Endothelial cell (in vitro differentiated cells): ENCODE measurements around the gene NDC1. TPM values are rescaled to one million over a fixed set of nuclear protein-coding genes. Genes with fewer than 3 reads are reported as not detected.

ENCODE experiments used
- DNase-seq: peaks from one replicate; pipeline ENCODE4 v3.0.0; 2021; ENCODE audit warnings: low spot score
- H3K27ac Mint-ChIP-seq: one replicate; pipeline ENCODE4 v1.8.0; 2021; ENCODE audit warnings: mixed read lengths, inconsistent platforms; ENCODE audit not compliant: unreplicated experiment
- H3K27me3 Mint-ChIP-seq: one replicate; pipeline ENCODE4 v1.8.0; 2021; ENCODE audit warnings: mild to moderate bottlenecking, moderate library complexity, mixed read lengths, inconsistent platforms; ENCODE audit not compliant: unreplicated experiment
- H3K36me3 Mint-ChIP-seq: one replicate; pipeline ENCODE4 v1.8.0; 2021; ENCODE audit warnings: mild to moderate bottlenecking, low read depth, mixed read lengths, inconsistent platforms; ENCODE audit not compliant: unreplicated experiment
- H3K4me1 Mint-ChIP-seq: one replicate; pipeline ENCODE4 v1.8.0; 2021; ENCODE audit warnings: mild to moderate bottlenecking, mixed read lengths, inconsistent platforms; ENCODE audit not compliant: unreplicated experiment
- H3K4me3 Mint-ChIP-seq: one replicate; pipeline ENCODE4 v1.8.0; 2021; ENCODE audit warnings: mild to moderate bottlenecking, mixed read lengths, inconsistent platforms; ENCODE audit not compliant: unreplicated experiment
- H3K9me3 Mint-ChIP-seq: one replicate; pipeline ENCODE4 v1.8.0; 2021; ENCODE audit warnings: mixed read lengths, inconsistent platforms; ENCODE audit not compliant: unreplicated experiment
- total RNA-seq: library from RNA; stranded (reverse); fragmentation: NEBNext Ultra II Directional; extraction: Animal tissue kit (Norgen Biotek cat#: 25700); gene quantifications from one replicate; pipeline ENCODE4 v1.2.1, GENCODE V29; 2021; ENCODE audit not compliant: unreplicated experiment
- TF ChIP-seq, protein P1 (sequence below): fragments of 200-600 bp; sonication (generic); IDR thresholded peaks from one replicate; pipeline ENCODE4 v1.5.0; 2021; ENCODE audit warnings: antibody characterized with exemption; ENCODE audit not compliant: unreplicated experiment

Gene NDC1
- total RNA-seq, 1 donor from 2014 or later = 13.3 TPM

DNA sequence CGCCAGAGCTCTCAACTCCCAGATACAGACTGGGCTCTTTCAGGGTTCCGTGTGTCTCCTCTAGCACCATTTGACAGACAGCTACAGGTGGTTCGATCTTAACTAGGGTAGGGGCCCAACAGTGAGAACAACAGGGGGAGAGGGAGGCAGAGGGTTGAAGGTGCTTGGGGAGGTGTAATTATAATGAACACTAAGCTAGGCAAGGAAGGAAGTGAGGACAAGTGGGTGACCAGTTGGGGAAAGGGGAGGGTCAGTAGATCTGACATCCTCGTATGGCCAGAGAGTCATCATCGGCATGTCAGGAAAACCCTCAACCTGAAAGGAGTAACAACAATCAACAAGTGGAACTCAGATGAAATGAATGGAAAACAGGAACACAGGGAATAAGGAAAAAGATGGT is 121.9 kb downstream of the NDC1 start:
- Mint-ChIP-seq H3K36me3 (no peaks in the 10 kb centered on the region), H3K4me1 (no peaks in the 10 kb centered on the region), H3K27me3 (peaks cover 4% of the 10 kb centered on the region), H3K4me3 (no peak overlapping the region), H3K27ac (no peak overlapping the region), H3K9me3 (no peaks in the 10 kb centered on the region)
- TF ChIP-seq, protein P1, sequence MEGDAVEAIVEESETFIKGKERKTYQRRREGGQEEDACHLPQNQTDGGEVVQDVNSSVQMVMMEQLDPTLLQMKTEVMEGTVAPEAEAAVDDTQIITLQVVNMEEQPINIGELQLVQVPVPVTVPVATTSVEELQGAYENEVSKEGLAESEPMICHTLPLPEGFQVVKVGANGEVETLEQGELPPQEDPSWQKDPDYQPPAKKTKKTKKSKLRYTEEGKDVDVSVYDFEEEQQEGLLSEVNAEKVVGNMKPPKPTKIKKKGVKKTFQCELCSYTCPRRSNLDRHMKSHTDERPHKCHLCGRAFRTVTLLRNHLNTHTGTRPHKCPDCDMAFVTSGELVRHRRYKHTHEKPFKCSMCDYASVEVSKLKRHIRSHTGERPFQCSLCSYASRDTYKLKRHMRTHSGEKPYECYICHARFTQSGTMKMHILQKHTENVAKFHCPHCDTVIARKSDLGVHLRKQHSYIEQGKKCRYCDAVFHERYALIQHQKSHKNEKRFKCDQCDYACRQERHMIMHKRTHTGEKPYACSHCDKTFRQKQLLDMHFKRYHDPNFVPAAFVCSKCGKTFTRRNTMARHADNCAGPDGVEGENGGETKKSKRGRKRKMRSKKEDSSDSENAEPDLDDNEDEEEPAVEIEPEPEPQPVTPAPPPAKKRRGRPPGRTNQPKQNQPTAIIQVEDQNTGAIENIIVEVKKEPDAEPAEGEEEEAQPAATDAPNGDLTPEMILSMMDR = no peak
- DNase-seq = no peak

DNA sequence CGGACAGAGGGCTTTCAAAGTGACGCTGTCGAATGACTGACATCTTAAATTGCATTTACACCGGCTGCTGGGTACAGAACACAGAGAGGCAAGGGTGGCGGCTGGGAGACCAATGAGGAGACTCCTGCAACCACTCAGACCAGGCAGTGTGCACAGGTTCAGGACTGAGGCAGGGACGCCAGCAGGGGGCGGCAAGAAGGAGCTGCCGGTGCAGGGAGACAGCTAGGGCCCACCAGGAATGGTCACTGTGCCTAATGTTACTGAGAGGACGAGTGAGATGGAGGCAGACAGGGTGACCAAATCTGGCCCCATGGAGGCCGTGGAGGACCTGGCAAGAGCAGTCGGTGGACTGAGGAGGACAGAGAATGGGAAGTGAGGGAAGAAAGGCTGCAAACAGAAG is 122.6 kb downstream of the NDC1 start:
- peak; percentile 78 for DNase-seq
- Mint-ChIP-seq H3K9me3 (no peaks in the 10 kb centered on the region), H3K27me3 (peaks cover 4% of the 10 kb centered on the region)

More for the DNA sequence above, 122.6 kb downstream of the NDC1 start:
- TF ChIP-seq, protein P1 = peak; percentile 53
- Mint-ChIP-seq H3K4me1 (no peaks in the 10 kb centered on the region), H3K36me3 (no peaks in the 10 kb centered on the region), H3K4me3 (no peak overlapping the region), H3K27ac (no peak overlapping the region)

Other genes with a start within 250 kb of the NDC1 start
- not detected for gene GLIS1, start 99.1 kb downstream of the NDC1 start, total RNA-seq
- gene YIPF1, start 51.5 kb upstream of the NDC1 start, total RNA-seq = 26.3 TPM
- not detected for gene DIO1, start 55.9 kb upstream of the NDC1 start, total RNA-seq
- gene IFT25, start 107.4 kb upstream of the NDC1 start, total RNA-seq = 27.7 TPM
- gene LRRC42, start 108.1 kb upstream of the NDC1 start, total RNA-seq = 43.6 TPM
- not detected for gene LDLRAD1, start 179.9 kb upstream of the NDC1 start, total RNA-seq
- 195 TPM for gene TMEM59, start 214.9 kb upstream of the NDC1 start, total RNA-seq
- 6.3 TPM for gene TCEANC2, start 215.3 kb upstream of the NDC1 start, total RNA-seq